AG09319 (cell line): Measurements from ENCODE around the gene FABP6.
A peak's percentile ranks its signal among the peaks of the same experiment; 100 is the strongest.

Source experiments
- DNase-seq: peaks from one replicate; pipeline ENCODE4 v3.0.0-alpha.2; 2010; ENCODE audit warnings: low read depth; ENCODE audit errors: extremely low read depth
- CTCF ChIP-seq: IDR thresholded peaks from 2 replicates; pipeline ENCODE4 v1.5.1; 2011; ENCODE audit warnings: low read depth, mild to moderate bottlenecking, inconsistent platforms, low read length, moderate library complexity

FABP6 gene

GRCh38 chr5:160284291-160284873 lies 55.1 kb downstream of the FABP6 start:
- TF ChIP-seq CTCF: no peak
- no peak for DNase-seq

GRCh38 chr5:160285316-160285715 lies 56.0 kb downstream of the FABP6 start:
- no peak for DNase-seq
- no peak for TF ChIP-seq CTCF

GRCh38 chr5:160286947-160287346 lies 57.6 kb downstream of the FABP6 start:
- no peak for DNase-seq
- TF ChIP-seq CTCF: no peak

GRCh38 chr5:160287378-160288051 lies 58.2 kb downstream of the FABP6 start:
- peak; percentile 12 for DNase-seq
- TF ChIP-seq CTCF: no peak
